Lung (tissue), 12 donors: ENCODE measurements around the gene NOD1. TPM values are rescaled to one million over a fixed set of nuclear protein-coding genes. Genes with fewer than 3 reads are reported as not detected.

Experiments
- ATAC-seq: fragments of 200-7000 bp; cut with Tn5 transposase; one replicate; pipeline ENCODE4 v1.9.1; 2020; ENCODE audit warnings: moderate number of reproducible peaks; ENCODE audit not compliant: insufficient read depth, low FRiP score
- DNase-seq, 3 donors: peaks; one replicate each; pipeline ENCODE4 v3.0.0-alpha.2; 2013 to 2017
- H3K27ac ChIP-seq, 2 donors: one replicate each; pipeline ENCODE4 v1.5.1; 2013; ENCODE audit warnings: mild to moderate bottlenecking in 2 of 2, moderate library complexity in 2 of 2, control low read depth in 1 of 2, inconsistent platforms in 1 of 2, low read depth in 1 of 2, low read length in 1 of 2
- H3K27me3 ChIP-seq, 3 donors: one replicate each; pipeline ENCODE4 v1.5.1; 2013; ENCODE audit warnings: low read length in 2 of 3; ENCODE audit not compliant: control insufficient read depth in 3 of 3, insufficient read depth in 3 of 3
- H3K36me3 ChIP-seq, 4 donors: one replicate each; pipeline ENCODE4 v1.5.1; 2013; ENCODE audit warnings: low read length in 4 of 4, mild to moderate bottlenecking in 1 of 4, moderate library complexity in 1 of 4; ENCODE audit not compliant: control insufficient read depth in 4 of 4, insufficient read depth in 4 of 4
- H3K4me1 ChIP-seq, 5 donors: one replicate each; pipeline ENCODE4 v1.5.1; 2013; ENCODE audit warnings: low read length in 5 of 5, mild to moderate bottlenecking in 2 of 5, moderate library complexity in 1 of 5; ENCODE audit not compliant: control insufficient read depth in 5 of 5, insufficient read depth in 5 of 5
- H3K4me3 ChIP-seq: one replicate; pipeline ENCODE4 v1.5.1; 2013; ENCODE audit warnings: mild to moderate bottlenecking, control low read depth, moderate library complexity
- H3K9ac ChIP-seq, 2 donors: one replicate each; pipeline ENCODE4 v1.5.1; 2013; ENCODE audit warnings: low read length in 2 of 2, control low read depth in 1 of 2; ENCODE audit not compliant: insufficient read depth in 1 of 2
- H3K9me3 ChIP-seq, 4 donors: one replicate each; pipeline ENCODE4 v1.5.1; 2013; ENCODE audit warnings: low read length in 3 of 4, mild to moderate bottlenecking in 1 of 4, moderate library complexity in 1 of 4; ENCODE audit not compliant: control insufficient read depth in 4 of 4, insufficient read depth in 3 of 4
- CTCF ChIP-seq: IDR thresholded peaks from 2 replicates; pipeline ENCODE4 v1.5.1; 2012; ENCODE audit warnings: mild to moderate bottlenecking; ENCODE audit errors: control extremely low read depth, extremely low read depth
- WGBS, 2 donors: extraction: QIAGEN DNeasy Blood & Tissue Kit; methylation state at CpG; one replicate each; pipeline ENCODE4 v1.1.7; 2013; 5-methylcytosine and 5-hydroxymethylcytosine counted together
- polyA plus RNA-seq, 2 donors: library from polyadenylated mRNA; stranded (reverse); fragments of 200-250 nt; gene quantifications; one replicate each; pipeline ENCODE4 v1.2.1, GENCODE V29; 2013
- total RNA-seq, 2 donors: library from RNA; depleted of rRNA in 1 of 2; stranded (reverse); fragments of >200 nt in 1 of 2; gene quantifications; one replicate each; pipeline ENCODE4 v1.2.1, GENCODE V29; 2014 to 2021
- donor health status: control.
- donor health status: control.
- donor health status: Bipolar disorder and iron deficiency.
- donor health status: healthy.
- donor health status: DM: yes; HTN: yes; CAD: no.

Gene NOD1
- total and polyA plus RNA-seq, 4 donors = 11.5 to 46.1 (median 21.5) TPM

- Histone ChIP-seq H3K27ac (no peak overlapping the region), H3K27me3 (no peaks in the 10 kb centered on the region), H3K9me3 (no peaks in the 10 kb centered on the region), H3K9ac (no peak overlapping the region), H3K36me3 (no peaks in the 10 kb centered on the region), H3K4me3 (no peak overlapping the region), H3K4me1 (peaks cover 0 to 1% (median 0%) of the 10 kb centered on the region in 5 donors)
- DNase-seq (no peak), ATAC-seq (no peak)
- TF ChIP-seq CTCF = no peak
- 54 to 68% methylated on average over 3 of the region's 3 CpGs for WGBS, 2 donors
Observed at GRCh38 chr7:30411897-30412296, 66.7 kb downstream of the NOD1 start.

GRCh38 chr7:30411173-30411572 lies 67.4 kb downstream of the NOD1 start:
- 36 to 67% methylated on average over 2 of the region's 2 CpGs for WGBS, 2 donors
- Histone ChIP-seq H3K4me3 (no peak overlapping the region), H3K4me1 (peaks cover 0 to 1% (median 0%) of the 10 kb centered on the region in 5 donors), H3K27ac (no peak overlapping the region), H3K9ac (no peak overlapping the region), H3K27me3 (no peaks in the 10 kb centered on the region), H3K36me3 (no peaks in the 10 kb centered on the region), H3K9me3 (no peaks in the 10 kb centered on the region)
- TF ChIP-seq CTCF = no peak
- DNase-seq = no peak
- no peak for ATAC-seq

DNA sequence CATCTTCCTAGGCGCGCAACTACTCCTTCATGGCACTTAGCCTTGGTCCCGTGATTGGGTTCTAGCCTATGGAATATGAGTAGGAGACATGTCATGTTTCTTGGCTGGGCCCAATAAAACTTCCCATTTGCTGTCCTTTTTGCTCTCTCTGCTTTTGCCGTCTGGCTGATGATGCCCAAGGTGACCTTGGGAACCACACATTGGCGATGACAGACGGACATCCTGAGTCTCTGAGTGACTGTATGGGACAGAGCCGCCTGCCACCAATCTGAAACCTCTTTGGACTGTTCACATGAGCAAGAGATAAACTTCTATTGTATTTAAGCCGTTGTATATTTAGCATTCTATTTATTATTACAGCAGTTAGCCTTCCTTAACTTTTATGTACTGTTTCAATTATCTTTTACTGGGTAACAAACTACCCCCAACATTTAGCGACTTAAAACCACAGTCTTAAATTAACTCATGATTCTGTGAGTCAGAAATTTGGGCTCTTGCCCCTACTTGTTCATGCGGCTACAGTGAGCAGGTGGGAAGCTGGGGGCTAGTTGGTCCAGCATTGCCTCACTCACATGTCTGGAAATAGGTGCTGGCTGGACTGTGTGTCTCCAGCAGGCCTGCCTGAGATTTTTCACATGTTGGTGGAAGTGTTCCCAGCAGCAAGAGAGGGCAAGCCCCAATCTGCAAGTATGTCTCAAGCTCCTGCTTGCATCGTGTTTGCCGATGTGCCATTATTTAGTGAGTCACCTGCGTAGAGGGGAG lies 71.7 kb downstream of the NOD1 start:
- Histone ChIP-seq H3K9me3 (no peaks in the 10 kb centered on the region), H3K27me3 (no peaks in the 10 kb centered on the region), H3K27ac (no peak overlapping the region), H3K4me1 (peaks cover 0 to 1% (median 0%) of the 10 kb centered on the region in 5 donors), H3K9ac (no peak overlapping the region), H3K4me3 (no peak overlapping the region), H3K36me3 (no peaks in the 10 kb centered on the region)
- DNase-seq (no peak), ATAC-seq (no peak)
- TF ChIP-seq CTCF = no peak
- 93% methylated on average over 13 of the region's 13 CpGs for WGBS, 2 donors

GRCh38 chr7:30405179-30405578 lies 73.4 kb downstream of the NOD1 start:
- TF ChIP-seq CTCF = no peak
- no peaks in the 10 kb centered on the region for H3K36me3 ChIP-seq
- H3K27me3 ChIP-seq = no peaks in the 10 kb centered on the region
- H3K4me3 ChIP-seq = no peak overlapping the region
- H3K9me3 ChIP-seq = no peaks in the 10 kb centered on the region
- H3K9ac ChIP-seq = no peak overlapping the region
- H3K27ac ChIP-seq = no peak overlapping the region
- DNase-seq (no peak), ATAC-seq (no peak)
- WGBS, 2 donors = 96 to 99% methylated on average over 2 of the region's 2 CpGs
- peaks cover 0 to 1% (median 0%) of the 10 kb centered on the region in 5 donors for H3K4me1 ChIP-seq
